ENCODE measurements around the gene CFAP92.
A peak's percentile ranks its signal among the peaks of the same experiment; 100 is the strongest.
"Not testable (repeated sequence)": the region's sequence is repeated elsewhere in the genome, so short reads cannot be mapped to it uniquely, and the experiment has no call there.

The CFAP92 gene

DNA sequence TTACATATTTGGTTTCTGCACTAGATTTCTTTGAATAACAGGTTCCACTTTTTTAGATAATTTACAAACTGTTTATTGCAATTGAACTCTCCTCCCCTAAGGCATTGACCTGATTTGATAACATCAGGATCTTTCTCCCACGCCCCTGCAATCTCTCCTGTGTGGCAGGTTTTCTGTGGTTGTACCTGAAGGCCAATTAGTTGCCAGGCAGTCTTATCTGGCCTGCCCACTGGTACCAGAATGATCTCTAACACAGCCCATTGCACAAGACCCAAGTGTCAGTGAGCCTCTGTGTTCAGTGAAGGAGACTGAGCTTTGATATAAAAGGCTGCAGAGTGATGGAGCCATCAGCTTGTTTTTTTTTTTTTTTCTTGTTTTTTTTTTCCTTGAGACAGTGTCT is 111.2 kb downstream of the CFAP92 start:
- ATAC-seq (ENCODE audit: low read depth) (no peak), DNase-seq (ENCODE audit: low spot score) (no peak)
- no peak overlapping the region for H3K4me3 ChIP-seq (ENCODE audit: severe bottlenecking)
- TF ChIP-seq, protein P1, sequence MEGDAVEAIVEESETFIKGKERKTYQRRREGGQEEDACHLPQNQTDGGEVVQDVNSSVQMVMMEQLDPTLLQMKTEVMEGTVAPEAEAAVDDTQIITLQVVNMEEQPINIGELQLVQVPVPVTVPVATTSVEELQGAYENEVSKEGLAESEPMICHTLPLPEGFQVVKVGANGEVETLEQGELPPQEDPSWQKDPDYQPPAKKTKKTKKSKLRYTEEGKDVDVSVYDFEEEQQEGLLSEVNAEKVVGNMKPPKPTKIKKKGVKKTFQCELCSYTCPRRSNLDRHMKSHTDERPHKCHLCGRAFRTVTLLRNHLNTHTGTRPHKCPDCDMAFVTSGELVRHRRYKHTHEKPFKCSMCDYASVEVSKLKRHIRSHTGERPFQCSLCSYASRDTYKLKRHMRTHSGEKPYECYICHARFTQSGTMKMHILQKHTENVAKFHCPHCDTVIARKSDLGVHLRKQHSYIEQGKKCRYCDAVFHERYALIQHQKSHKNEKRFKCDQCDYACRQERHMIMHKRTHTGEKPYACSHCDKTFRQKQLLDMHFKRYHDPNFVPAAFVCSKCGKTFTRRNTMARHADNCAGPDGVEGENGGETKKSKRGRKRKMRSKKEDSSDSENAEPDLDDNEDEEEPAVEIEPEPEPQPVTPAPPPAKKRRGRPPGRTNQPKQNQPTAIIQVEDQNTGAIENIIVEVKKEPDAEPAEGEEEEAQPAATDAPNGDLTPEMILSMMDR (IDR thresholded peaks at IDR 0.05; ENCODE audit: poor library complexity, severe bottlenecking), result no peak
- no peaks in the 10 kb centered on the region for H3K27me3 ChIP-seq (ENCODE audit: insufficient read depth, poor library complexity, severe bottlenecking)
- no peaks in the 10 kb centered on the region for H3K9me3 ChIP-seq (ENCODE audit: severe bottlenecking)
- no peak overlapping the region for H3K27ac ChIP-seq (ENCODE audit: poor library complexity, severe bottlenecking)
- peaks cover 54% of the 10 kb centered on the region for H3K36me3 ChIP-seq (ENCODE audit: low read depth)
- peaks cover 4% of the 10 kb centered on the region for H3K4me1 ChIP-seq (ENCODE audit: insufficient read depth, poor library complexity, severe bottlenecking)

DNA sequence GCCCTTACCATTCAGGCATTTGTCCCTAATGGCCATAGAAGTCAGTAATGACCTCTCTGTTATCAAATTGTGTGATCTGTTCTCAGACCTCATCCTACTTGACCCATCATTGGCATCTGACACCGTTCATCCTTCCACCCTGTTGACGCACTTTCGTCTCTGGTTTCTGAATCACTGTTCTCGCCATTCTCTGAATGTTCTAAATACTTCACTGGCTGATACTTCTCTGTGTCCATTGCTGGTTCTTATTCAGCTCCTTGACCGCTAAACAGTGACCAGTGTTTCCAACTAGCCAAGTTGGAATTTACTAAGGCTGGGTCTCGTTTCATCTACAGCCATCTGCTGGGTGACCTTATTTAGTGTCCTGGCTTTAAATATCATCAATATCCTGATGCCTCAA is 112.3 kb downstream of the CFAP92 start:
- TF ChIP-seq, protein P1 (IDR thresholded peaks at IDR 0.05; ENCODE audit: poor library complexity, severe bottlenecking), result no peak
- no peak overlapping the region for H3K4me3 ChIP-seq (ENCODE audit: severe bottlenecking)
- H3K4me1 ChIP-seq (ENCODE audit: insufficient read depth, poor library complexity, severe bottlenecking), result peaks cover 4% of the 10 kb centered on the region
- ATAC-seq (ENCODE audit: low read depth) (no peak), DNase-seq (ENCODE audit: low spot score) (no peak)
- peaks cover 46% of the 10 kb centered on the region for H3K36me3 ChIP-seq (ENCODE audit: low read depth)
- H3K27ac ChIP-seq (ENCODE audit: poor library complexity, severe bottlenecking), result no peak overlapping the region
- no peaks in the 10 kb centered on the region for H3K9me3 ChIP-seq (ENCODE audit: severe bottlenecking)
- H3K27me3 ChIP-seq (ENCODE audit: insufficient read depth, poor library complexity, severe bottlenecking), result no peaks in the 10 kb centered on the region

DNA sequence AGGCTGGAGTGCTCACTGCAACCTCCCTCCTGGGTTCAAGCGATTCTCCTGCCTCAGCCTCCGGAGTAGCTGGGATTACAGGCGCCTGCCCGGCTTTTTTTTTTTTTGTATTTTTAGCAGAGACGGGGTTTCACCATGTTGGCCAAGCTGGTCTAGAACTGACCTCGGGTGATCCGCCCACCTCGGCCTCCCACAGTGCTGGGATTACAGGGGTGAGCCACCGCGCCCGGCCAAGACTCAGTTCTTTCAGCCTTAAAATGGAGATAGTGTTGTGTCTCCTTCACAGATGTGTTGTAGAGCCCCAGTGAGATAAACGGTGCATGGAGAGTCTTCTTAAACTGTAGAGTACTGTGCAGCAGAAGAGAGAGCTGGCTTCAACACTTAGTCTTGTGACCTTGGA is 113.4 kb downstream of the CFAP92 start:
- H3K27ac ChIP-seq (ENCODE audit: poor library complexity, severe bottlenecking); H3K9me3 ChIP-seq (ENCODE audit: severe bottlenecking); ATAC-seq (ENCODE audit: low read depth); DNase-seq (ENCODE audit: low spot score); H3K4me1 ChIP-seq (ENCODE audit: insufficient read depth, poor library complexity, severe bottlenecking); H3K27me3 ChIP-seq (ENCODE audit: insufficient read depth, poor library complexity, severe bottlenecking): not testable (repeated sequence)
- Histone ChIP-seq H3K4me3 (ENCODE audit: severe bottlenecking) (peak overlapping the region; percentile 94), H3K36me3 (ENCODE audit: low read depth) (peaks cover 38% of the 10 kb centered on the region)

DNA sequence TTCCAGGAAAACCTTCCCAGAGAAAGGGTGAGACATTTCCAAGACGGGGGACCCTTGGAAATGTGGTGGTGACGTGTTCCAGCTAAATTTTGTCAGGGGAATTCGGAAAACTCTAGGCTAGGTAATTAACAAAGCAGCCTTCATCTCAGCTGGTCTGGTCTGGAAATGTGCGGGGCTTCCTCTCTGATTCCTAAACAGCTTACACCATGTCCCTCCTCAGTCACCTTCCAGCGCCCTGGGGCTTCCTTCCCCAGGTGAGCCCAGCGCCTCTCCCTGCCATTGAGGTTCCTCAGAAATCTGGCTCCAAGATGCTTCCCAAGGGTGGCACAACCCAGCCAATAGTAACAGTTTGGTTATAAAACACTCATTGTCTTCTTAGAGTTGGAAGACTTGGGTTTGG is 113.9 kb downstream of the CFAP92 start:
- peaks cover 33% of the 10 kb centered on the region for H3K36me3 ChIP-seq (ENCODE audit: low read depth)
- DNase-seq (ENCODE audit: low spot score), result no peak
- no peaks in the 10 kb centered on the region for H3K27me3 ChIP-seq (ENCODE audit: insufficient read depth, poor library complexity, severe bottlenecking)
- H3K4me1 ChIP-seq (ENCODE audit: insufficient read depth, poor library complexity, severe bottlenecking), result peaks cover 4% of the 10 kb centered on the region
- H3K9me3 ChIP-seq (ENCODE audit: severe bottlenecking), result no peaks in the 10 kb centered on the region
- H3K27ac ChIP-seq (ENCODE audit: poor library complexity, severe bottlenecking), result peak overlapping the region; percentile 60
- TF ChIP-seq, protein P1 (IDR thresholded peaks at IDR 0.05; ENCODE audit: poor library complexity, severe bottlenecking), result no peak
- ATAC-seq (ENCODE audit: low read depth), result peak; percentile 10; the same call in 2 of the 3 replicates
- H3K4me3 ChIP-seq (ENCODE audit: severe bottlenecking), result peak overlapping the region; percentile 94

- Histone ChIP-seq H3K36me3 (ENCODE audit: low read depth) (peaks cover 26% of the 10 kb centered on the region), H3K9me3 (ENCODE audit: severe bottlenecking) (no peaks in the 10 kb centered on the region), H3K4me1 (ENCODE audit: insufficient read depth, poor library complexity, severe bottlenecking) (peaks cover 4% of the 10 kb centered on the region), H3K4me3 (ENCODE audit: severe bottlenecking) (peak within 1 kb of the TSS; percentile 94), H3K27ac (ENCODE audit: poor library complexity, severe bottlenecking) (peak within 1 kb of the TSS; percentile 60), H3K27me3 (ENCODE audit: insufficient read depth, poor library complexity, severe bottlenecking) (no peaks in the 10 kb centered on the region)
- TF ChIP-seq, protein P1 (IDR thresholded peaks at IDR 0.05; ENCODE audit: poor library complexity, severe bottlenecking), result no peak
- ATAC-seq (ENCODE audit: low read depth), result peak; percentile 83
- peak; percentile 95 for DNase-seq (ENCODE audit: low spot score)
These were observed 114.5 kb downstream of the CFAP92 start, which contains the start of gene ACAD9 for GRCh38 chr3:128879125-128879969. Gene ACAD9 (plus strand): TSS chr3:128879620. CDS start chr3:128879692, 72 bp downstream.

Measured in RWPE2 (cell line).